A204.1 (cell line): Measurements from ENCODE around the gene LYZL2.
"Not testable (repeated sequence)": the region's sequence is repeated elsewhere in the genome, so short reads cannot be mapped to it uniquely, and the experiment has no call there.

Source experiments
- FAIRE-seq: peaks from 2 replicates; lab custom pipeline; 2012; peaks lifted over from hg19 to GRCh38; lab: Jason Lieb, UNC

Gene LYZL2

DNA sequence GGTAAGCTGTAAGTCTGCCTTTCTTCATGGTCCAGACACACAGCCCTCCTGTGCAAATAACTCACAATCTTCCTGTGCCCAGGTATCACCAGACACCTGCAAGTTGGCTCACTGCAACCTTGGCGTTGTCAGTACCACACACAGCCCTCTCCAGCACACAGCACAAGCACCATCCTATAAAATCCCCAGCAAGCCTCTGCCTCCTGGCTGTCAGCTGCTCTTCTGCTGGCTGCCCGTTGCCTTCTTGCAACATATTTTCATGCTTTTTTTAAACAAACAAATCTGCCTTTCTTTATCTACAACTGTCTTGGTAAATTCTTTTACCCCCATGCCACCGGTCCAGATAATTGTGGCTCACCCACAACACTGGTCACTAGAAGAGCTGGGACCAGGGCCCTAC lies 36.8 kb downstream of the LYZL2 start:
- FAIRE-seq = not testable (repeated sequence)

DNA sequence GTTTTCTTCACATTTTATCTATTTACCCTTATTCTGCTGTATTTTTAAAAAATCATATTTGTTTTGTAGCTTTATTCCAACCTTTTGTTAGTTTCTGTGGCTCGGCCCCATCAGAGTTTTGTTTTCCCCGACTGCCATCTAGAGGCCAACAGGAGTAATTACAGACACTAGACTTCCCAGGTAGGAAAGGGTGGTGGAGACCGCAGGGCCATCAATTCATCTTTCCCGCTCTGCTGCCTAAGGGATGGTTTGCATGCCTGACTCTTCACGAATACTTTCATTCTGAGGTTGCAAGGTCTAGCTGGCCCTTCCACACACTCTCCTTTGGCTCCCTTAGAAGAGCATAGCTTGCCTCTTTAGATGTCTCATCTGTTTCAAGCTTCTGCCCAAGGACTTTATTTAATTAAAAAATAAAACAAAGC lies 38.3 kb downstream of the LYZL2 start:
- FAIRE-seq = peak; percentile 79

DNA sequence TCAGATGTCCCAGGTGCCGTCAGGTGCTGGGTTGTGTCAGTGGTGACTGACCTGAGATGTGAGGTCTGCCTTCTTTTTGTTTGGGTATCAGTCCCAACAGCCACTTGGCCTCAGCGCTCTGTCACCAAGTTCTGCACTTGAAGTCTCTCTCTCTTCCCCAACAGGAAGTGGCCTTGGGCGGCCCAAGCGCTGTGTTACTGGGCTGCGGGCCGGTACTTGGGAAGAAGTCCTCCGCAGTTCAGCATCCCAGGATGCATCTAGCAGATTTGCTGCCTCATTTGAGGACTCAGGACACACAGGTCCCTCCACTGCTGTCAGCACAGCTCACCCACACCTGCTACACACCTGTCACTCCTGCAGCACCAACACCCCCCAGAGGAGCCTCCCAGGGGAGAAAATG lies 40.1 kb downstream of the LYZL2 start:
- no peak for FAIRE-seq

DNA sequence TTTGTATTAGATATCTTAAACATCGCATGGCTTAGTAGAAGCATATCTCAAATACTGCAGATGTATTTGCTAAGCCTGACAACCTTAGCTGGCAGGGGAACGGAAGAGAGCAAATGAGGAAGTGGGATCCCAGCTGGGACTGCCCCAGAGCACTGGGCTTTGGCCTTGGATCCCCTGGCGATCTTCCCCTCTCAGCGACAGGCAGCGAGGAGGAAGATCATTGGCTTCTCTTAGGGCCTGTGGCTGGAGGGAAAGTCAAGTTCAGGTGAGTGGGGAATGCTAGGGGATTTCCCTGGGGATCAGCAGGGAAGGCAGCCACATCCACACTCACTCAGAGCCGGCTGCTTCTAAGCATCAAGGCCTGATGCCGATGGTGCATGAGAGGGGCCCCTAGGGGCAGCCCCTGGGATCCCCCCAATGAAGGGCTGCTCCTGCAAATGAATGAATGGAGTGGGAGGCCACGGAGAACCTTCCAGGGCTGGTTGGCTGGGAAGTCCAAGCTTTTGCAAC lies 42.0 kb downstream of the LYZL2 start:
- FAIRE-seq = no peak

DNA sequence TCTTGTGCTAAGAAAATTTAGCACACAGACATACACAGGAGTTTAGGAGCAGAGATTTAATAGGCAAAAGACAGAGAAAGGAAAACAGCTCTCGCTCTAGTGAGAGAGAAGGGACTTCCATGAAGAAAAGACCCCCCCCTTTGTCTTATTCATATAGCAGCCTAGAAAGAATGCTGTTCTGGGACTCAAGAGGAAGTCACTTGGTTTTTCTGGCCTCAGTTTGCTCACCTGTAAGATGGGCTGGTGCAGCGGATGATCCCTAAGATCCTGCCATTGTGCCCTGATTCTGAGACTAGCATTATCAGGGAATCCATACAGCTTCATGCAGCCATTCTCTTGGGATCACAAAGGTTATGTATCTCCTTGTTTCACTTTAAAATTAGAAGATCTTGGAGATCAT lies 42.7 kb downstream of the LYZL2 start:
- FAIRE-seq = no peak

DNA sequence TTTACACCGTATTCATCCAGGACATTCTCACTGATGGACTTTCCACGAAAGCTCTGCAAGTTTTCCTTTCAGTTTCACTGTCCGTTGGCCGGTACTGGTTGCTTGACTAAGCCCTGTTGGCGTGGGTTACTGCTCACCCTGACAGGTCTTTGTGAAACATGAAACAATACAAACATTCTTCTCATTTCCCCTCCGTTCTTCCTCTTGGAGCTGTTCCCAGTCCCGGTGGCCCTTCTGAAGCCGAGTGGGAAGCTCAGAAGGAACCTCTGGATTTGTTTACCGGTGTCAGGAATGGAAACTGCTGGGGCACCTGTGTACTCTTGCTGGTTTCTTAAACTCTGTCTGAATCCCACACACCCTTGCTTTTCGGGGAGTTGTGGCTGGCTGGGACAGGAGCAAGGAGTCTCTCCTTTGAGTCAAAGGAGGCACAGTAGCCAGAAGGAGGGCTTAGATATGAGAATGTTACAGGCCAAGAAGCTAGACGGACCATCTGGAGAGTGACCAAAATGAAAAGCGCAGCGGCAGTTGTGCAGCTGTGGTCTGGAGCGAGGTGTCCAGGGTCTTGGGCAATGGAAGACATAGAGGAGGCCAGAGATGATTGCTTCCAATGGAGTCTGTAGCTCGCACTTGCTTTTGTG lies 45.7 kb downstream of the LYZL2 start:
- peak; percentile 27 for FAIRE-seq

DNA sequence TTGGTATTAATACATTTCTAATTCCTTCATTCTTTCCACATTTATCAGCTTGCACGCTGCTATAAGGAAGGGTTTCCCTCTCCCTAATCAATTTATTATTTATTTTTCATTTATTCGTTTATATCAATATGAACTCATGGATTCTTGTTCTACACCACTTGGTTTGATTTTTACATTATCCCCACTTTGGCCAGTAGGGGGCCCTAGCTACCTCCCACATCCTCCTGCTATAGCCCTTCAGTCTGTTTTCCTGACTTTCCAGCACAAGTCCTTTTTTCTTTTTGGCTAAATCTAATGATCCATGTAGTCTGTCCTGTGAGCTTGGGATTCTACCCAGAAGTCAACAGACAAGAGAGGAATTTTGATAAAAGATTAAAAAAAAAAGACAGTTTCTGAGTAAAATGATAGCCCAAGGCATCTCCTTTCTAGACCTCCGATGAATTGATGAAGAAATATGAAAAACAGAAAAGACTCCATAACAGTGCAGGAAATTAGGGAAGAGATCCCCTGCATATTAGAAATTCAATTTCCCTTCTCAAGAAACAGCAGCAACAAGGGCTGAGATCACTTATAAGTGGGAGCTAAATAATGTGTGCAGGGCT lies 47.7 kb downstream of the LYZL2 start:
- FAIRE-seq = peak; percentile 70

DNA sequence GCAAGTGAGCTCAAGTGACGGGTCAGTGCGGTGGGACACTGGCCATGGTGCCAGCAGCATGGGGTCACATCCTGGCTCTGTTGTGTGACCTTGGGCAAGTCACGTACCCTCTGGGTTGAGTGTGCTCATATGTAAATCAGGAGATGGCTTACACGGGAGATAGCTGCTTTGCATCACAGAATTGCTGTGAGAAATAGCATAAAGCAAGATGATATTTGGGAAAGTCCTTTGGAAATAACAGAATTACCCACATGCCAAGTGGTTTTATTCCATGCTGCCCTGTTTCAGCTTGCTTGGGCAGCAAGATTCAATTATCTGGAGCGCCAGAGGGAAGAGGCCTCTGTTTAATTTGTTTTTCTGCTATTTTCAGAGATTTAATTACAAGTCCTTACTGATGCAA lies 48.9 kb downstream of the LYZL2 start:
- no peak for FAIRE-seq

DNA sequence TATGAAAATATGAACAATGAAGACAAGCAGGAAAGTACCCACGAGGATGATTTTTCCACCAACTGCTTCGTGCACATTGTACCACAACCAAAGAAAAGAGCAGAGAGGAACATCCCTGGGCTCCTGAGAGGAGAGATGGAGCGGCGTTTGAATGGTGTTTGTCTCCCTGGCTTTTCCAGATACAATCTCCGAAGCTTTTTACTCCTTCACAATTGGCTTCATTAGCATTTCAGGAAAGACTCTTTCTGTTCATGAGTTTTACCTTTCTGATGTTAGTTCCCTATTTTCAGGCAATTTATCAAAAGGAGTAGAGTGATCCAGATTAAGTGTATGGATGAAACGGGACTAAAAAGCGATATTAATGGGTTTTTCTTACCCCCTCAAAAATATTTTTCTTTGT lies 49.3 kb downstream of the LYZL2 start:
- no peak for FAIRE-seq

DNA sequence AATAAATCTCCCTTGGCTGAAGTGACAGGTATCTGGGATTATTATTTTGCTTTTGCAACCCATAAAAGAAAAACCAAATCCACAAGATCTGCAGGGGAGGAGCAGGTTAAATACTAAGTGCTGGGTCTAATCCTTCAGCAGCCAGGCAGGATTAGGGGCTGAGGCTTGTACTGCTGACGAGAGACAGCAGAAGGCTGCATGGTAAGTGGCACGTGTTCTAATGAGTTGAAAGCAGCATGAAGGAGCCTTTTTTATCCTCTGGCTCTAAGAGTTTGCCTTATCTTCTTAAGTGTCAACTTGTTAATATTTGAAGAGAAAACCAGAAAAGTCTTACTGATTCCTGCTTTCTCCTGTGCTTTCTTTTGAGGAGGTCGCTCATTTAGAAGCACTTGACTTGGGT lies 50.0 kb downstream of the LYZL2 start:
- no peak for FAIRE-seq

DNA sequence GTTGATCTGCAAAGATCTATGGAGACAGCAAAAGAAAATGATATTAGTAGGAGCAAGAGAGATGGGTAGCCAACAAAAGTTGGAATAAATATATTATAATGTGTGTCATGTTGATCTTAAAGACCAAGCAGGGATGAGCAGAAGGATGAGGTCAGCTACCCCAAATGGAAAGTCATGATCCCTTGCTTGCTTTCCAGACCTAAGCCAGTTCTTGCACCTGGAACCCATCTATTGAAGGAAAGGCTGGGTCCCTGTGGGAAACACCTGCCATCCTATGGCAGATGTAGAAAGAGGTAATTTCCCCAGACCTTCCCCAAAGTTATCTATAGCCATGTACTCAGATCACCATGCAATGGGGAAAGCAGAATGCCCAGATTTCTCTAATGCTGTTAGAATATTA lies 52.5 kb downstream of the LYZL2 start:
- no peak for FAIRE-seq

DNA sequence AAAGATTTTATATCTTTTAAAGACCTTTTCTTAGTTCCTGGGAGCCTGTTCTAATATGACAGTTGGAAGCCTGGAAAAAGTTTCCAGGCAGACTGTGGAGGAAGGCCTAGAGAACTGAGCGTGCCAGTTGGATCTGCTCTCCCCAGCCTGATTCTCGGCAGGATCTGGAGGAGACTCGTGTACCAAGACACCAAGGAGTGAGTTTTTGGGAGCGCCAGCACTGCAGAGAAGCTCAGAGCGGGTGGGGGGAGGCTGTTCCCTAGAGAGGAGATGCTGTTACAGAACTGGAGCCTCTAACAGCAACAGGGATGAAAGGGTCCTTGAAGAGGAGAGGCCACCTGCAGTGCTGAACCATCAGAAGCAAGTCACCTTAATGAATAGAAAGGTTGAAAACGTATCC lies 52.9 kb downstream of the LYZL2 start:
- FAIRE-seq = no peak

DNA sequence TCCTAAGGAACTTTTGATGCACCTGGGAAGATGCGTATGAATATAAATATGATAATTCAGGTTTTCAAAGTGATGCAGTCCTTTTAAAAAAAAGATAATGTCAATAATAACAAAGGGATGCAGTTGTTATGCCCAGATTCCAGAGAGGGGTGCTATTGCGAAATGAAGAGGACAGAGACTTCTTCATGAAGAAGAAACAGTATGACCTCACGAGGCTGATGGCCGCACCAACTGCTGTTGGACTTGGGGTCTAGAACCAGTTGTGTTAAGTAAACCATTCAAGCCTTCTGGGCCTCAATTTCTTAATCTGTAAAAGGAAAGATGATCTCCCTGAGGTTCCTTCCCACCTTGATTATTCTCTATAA lies 55.1 kb downstream of the LYZL2 start:
- no peak for FAIRE-seq

DNA sequence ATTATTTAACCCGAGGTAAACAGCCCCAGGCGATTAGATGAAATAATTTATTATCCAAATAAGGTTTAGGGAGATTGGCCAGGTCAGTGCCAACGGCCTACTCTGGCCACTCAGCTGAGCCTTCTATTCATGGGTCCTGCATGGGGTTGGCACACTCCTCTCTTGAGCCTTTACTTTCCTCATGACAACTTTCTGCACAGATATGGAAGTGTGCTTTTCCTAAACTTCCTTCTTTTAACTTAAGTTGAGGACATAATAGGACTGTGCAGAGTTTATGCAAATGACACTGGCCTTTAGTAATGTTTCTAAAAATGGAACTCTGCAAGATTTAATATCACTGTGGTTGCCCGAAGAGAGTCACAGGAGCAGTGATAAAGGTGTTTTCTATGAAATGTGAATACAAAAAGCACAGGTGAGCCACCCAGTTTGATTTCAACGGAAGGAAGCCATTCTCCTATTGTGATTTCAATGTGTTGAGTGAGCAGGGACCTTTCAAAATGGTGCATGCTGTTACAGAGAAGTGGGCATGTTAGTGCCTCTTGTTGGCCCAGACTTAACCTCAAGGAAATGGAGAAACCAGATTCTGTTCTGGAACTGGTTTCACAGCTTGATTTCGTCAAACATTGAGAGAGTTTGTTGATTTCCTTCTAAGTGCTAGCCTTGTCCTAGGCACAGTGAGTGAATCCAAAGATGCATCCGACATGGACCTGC lies 55.7 kb downstream of the LYZL2 start:
- no peak for FAIRE-seq

DNA sequence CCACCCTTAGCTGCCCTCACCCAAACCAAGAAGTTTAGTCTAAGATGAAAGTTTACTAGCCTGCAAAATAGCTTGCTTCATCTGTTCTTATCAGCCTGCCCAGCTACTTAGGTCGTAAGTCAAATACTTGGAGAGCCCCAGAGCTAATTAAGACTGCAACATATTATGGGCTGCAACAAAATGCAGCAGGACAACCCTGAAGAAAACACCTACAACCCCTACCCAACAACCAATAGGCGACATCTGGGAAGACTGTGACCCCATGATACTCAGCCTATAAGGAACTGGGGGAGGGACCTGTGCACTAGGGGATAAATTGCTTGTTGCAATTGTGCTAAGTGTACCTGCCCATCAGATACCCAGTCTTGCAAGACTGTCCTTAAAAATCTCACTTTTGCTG lies 64.1 kb downstream of the LYZL2 start:
- no peak for FAIRE-seq

DNA sequence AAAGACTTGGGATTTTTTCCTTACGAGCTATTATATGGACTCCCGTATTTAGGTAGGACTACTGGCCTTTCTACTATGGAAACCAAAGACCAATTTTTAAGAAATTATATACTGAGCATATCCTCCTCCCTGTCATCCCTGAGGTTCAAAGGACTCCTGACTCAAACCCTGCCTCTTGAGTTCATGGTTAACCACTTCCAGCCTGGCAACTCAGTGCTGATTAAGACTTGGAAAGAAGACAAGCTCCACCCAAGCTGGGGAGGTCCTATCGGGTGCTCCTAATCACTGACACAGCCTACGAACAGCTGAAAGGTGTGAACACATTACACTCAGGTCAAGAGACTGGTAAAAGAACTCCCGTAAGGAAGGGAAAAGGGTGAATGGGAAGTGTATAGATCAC lies 66.8 kb downstream of the LYZL2 start:
- FAIRE-seq = no peak
